Calu3 (cell line): ENCODE data around the gene CNOT6. TPM values are rescaled to one million over a fixed set of nuclear protein-coding genes. Genes with fewer than 3 reads are reported as not detected.

Source experiments
- BruUV-seq: library from RNA; stranded (reverse); fragments of 400-500 nt; replicated peaks from 2 replicates; lab custom pipeline; 2021; lab: Mats Ljungman, UMichigan
- CTCF ChIA-PET: fragments of 300-600 bp; sonication (Branson Sonifier 250); formaldehyde crosslinking; loops from one replicate; lab custom pipeline; 2022; ENCODE audit warnings: antibody characterized with exemption; lab: Charles Lee
- DNase-seq: peaks from one replicate; pipeline ENCODE4 v3.0.0; 2022
- H3K27ac Mint-ChIP-seq: one replicate; pipeline ENCODE4 v1.8.0; 2022; ENCODE audit warnings: mixed read lengths; ENCODE audit not compliant: unreplicated experiment
- H3K27me3 Mint-ChIP-seq: one replicate; pipeline ENCODE4 v1.8.0; 2022; ENCODE audit warnings: mixed read lengths; ENCODE audit not compliant: unreplicated experiment
- H3K36me3 Mint-ChIP-seq: one replicate; pipeline ENCODE4 v1.8.0; 2022; ENCODE audit warnings: mild to moderate bottlenecking, moderate library complexity, mixed read lengths; ENCODE audit not compliant: insufficient read depth, unreplicated experiment
- H3K4me1 Mint-ChIP-seq: one replicate; pipeline ENCODE4 v1.8.0; 2022; ENCODE audit warnings: mild to moderate bottlenecking, low read depth, mixed read lengths; ENCODE audit not compliant: unreplicated experiment
- H3K4me3 Mint-ChIP-seq: one replicate; pipeline ENCODE4 v1.8.0; 2022; ENCODE audit warnings: mild to moderate bottlenecking, low read depth, moderate library complexity, mixed read lengths; ENCODE audit not compliant: unreplicated experiment
- H3K9me3 Mint-ChIP-seq: one replicate; pipeline ENCODE4 v1.8.0; 2022; ENCODE audit warnings: low read depth, mixed read lengths; ENCODE audit not compliant: unreplicated experiment
- intact Hi-C: fragments of 100-400 bp; cut with micrococcal nuclease; formaldehyde crosslinking; loops from one replicate; pipeline ENCODE4 v1.10.0; 2022; ENCODE audit not compliant: unreplicated experiment
- total RNA-seq: library from RNA; stranded (reverse); gene quantifications from 2 replicates; pipeline ENCODE4 v1.2.3, GENCODE V29; 2022
- TF ChIP-seq, protein P1 (sequence below): fragments of 200-600 bp; IDR thresholded peaks from one replicate; pipeline ENCODE4 v1.8.0; 2022; ENCODE audit warnings: antibody characterized with exemption; ENCODE audit not compliant: unreplicated experiment

Gene CNOT6
- total RNA-seq, 1 experiment from 2014 or later = 57.1 TPM

DNA sequence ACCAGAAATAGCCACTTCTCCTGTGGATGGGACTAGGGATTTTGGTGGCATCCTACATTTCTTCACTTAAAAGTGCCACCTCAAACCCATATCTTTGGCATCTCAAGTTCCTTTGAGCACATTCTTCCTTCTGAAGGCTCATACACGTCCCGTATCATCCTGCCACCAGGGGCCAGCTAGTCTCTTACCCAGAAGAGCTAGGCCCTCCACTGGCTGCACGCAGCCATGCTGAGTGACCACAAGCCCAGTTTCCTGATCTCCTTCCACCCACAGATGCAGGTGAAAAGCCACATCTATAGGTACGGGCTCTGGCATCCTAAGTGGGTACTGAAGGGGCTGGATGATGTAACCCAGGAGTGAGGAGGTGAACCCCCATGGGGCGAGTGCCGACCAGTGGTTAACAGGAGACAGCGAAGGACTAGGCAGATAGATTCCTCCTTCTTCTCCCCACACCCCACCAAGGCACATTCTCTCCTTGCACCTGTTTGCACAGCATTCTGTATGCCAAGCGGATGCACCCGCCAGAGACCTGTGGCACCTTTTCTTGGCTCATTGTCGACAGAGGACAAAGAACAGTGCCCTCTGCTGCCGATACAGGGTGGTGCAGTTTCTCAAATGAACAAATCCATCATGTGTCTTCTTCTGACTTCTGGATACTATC lies 111.5 kb downstream of the CNOT6 start:
- peak; percentile 73 for DNase-seq
- intact Hi-C loops = loop anchor here (5.0 to 10.0 kb wide), 2 partner anchors 311 to 488 kb away; partner anchors contain the start of gene MAPK9
- Mint-ChIP-seq H3K27ac (no peak overlapping the region), H3K4me3 (no peak overlapping the region), H3K4me1 (peaks cover 7% of the 10 kb centered on the region), H3K36me3 (no peaks in the 10 kb centered on the region), H3K9me3 (no peaks in the 10 kb centered on the region), H3K27me3 (peaks cover 47% of the 10 kb centered on the region)
- BruUV-seq = no TSS peak
- TF ChIP-seq, protein P1, sequence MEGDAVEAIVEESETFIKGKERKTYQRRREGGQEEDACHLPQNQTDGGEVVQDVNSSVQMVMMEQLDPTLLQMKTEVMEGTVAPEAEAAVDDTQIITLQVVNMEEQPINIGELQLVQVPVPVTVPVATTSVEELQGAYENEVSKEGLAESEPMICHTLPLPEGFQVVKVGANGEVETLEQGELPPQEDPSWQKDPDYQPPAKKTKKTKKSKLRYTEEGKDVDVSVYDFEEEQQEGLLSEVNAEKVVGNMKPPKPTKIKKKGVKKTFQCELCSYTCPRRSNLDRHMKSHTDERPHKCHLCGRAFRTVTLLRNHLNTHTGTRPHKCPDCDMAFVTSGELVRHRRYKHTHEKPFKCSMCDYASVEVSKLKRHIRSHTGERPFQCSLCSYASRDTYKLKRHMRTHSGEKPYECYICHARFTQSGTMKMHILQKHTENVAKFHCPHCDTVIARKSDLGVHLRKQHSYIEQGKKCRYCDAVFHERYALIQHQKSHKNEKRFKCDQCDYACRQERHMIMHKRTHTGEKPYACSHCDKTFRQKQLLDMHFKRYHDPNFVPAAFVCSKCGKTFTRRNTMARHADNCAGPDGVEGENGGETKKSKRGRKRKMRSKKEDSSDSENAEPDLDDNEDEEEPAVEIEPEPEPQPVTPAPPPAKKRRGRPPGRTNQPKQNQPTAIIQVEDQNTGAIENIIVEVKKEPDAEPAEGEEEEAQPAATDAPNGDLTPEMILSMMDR = peak; percentile 84
- CTCF ChIA-PET = interaction anchor here (1.2 kb wide), 1 partner anchor 113 kb away, joined by 3 read pairs; no protein-coding TSS in a partner anchor

DNA sequence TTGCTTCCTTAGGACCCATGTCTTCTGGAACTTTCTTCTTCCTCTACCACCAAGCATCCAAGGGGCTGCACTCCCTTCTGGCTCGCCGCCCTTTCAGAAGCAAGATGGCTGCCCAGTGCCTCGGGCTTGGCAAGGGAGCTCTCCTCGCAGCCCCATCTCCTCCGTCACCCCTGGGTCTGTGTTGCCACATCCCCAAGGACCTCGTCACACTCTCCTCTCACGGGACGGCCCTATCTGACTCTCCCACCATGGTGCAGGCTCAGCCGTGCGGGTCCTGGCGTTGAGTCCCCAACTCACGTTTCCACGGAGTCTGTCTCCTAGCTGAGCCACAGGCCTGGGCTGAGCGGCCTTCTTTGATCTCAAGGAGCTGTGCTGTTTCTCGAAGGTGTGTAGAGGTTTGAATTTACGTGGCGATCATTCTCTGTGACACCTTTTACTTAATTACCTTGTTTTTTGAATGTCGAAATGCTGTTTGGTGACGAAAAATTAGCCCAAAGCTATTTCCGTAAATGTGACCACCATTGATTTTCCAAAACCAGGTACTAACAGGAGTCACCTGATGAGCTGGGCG lies 112.1 kb downstream of the CNOT6 start:
- no peaks in the 10 kb centered on the region for H3K36me3 Mint-ChIP-seq
- no peak for DNase-seq

DNA sequence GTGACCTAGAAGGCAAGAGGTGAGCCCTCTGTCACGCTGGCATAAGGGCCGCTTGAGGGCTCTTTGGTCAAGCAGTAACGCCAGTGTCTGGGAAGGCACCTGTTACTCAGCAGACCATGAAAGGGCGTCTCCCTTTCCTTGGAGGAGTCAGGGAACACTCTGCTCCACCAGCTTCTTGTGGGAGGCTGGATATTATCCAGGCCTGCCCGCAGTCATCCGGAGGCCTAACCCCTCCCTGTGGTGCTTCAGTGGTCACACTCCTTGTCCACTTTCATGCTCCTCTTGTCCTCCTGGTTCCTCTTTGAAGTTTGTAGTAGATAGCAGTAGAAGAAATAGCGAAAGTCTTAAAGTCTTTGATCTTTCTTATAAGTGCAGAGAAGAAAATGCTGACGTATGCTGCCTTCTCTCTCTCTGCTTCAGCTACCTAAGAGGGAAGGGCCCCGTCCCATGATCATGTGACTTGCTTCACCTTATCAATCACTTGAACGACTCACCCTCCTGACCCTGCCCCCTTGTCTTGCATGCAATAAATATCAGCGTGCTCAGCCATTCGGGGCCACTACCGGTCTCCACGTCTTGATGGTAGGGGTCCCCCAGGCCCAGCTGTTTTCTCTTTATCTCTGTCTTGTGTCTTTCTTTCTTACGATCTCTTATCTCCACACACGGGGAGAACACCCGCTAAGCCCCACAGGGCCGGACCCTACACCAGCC lies 113.8 kb downstream of the CNOT6 start:
- CTCF ChIA-PET = no interaction called here
- no TSS peak for BruUV-seq
- intact Hi-C loops = loop anchor here (5.0 to 10.0 kb wide), 2 partner anchors 313 to 491 kb away; partner anchors contain the start of gene MAPK9

More for the DNA sequence above, 112.1 kb downstream of the CNOT6 start:
- TF ChIP-seq, protein P1 = no peak
- no TSS peak for BruUV-seq
- intact Hi-C loops = loop anchor here (5.0 to 10.0 kb wide), 2 partner anchors 311 to 489 kb away; partner anchors contain the start of gene MAPK9
- Mint-ChIP-seq H3K4me3 (no peak overlapping the region), H3K27me3 (peaks cover 43% of the 10 kb centered on the region), H3K9me3 (no peaks in the 10 kb centered on the region), H3K4me1 (peaks cover 7% of the 10 kb centered on the region), H3K27ac (no peak overlapping the region)
- CTCF ChIA-PET = interaction anchor here (0.7 to 1.2 kb wide), 2 partner anchors 18 to 112 kb away, joined by 3 to 5 read pairs; no protein-coding TSS in a partner anchor

More for the DNA sequence above, 113.8 kb downstream of the CNOT6 start:
- peaks cover 7% of the 10 kb centered on the region for H3K4me1 Mint-ChIP-seq
- H3K36me3 Mint-ChIP-seq = no peaks in the 10 kb centered on the region
- DNase-seq = peak; percentile 45
- no peaks in the 10 kb centered on the region for H3K9me3 Mint-ChIP-seq
- TF ChIP-seq, protein P1 = no peak
- no peak overlapping the region for H3K27ac Mint-ChIP-seq
- H3K27me3 Mint-ChIP-seq = peaks cover 53% of the 10 kb centered on the region
- H3K4me3 Mint-ChIP-seq = no peak overlapping the region
